DMS 273 treated with DMSO at 0.1 percent for 48 hours (cell line): ENCODE results near the gene MINK1.
"Not testable (repeated sequence)": the region's sequence is repeated elsewhere in the genome, so short reads cannot be mapped to it uniquely, and the experiment has no call there.

Experiments used
- DNase-seq: peaks from one replicate; lab custom pipeline; 2025; lab: John Stamatoyannopoulos, UW

Gene MINK1

DNA sequence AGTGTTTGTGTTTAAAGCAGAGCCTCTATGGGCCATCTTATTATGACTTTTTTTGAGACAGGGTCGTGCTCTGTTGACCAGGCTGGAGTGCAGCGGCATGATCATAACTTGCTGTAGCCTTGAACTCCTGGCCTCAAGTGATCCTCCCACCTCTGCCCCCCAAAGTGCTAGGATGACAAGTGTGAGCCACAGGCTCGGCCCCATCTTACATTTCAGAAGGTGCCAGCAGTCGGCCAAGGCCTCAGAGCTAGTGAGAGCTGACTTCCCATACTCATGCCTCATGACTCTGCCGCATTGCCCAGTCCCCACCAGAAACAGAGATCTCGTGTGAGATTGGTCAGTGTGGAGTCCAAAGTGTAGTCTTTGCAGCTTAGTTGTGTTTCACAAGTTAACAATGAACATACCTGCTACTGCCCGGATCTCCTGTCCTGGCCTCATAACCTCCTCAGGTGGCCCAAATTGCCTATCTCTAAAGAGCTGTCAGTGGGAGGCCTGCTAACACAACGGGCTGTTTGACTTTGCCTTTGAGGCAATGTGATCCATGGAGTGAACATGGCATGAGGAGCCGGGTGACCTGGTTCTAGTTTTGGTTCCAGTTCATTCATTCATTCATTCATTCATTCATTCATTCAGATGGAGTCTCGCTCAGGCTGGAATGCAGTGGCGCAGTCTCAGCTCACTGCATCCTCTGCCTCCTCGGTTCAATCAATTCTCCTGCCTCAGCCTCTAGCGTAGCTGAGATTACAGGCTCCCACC is 13.7 kb downstream of the MINK1 start:
- no peak for DNase-seq

DNA sequence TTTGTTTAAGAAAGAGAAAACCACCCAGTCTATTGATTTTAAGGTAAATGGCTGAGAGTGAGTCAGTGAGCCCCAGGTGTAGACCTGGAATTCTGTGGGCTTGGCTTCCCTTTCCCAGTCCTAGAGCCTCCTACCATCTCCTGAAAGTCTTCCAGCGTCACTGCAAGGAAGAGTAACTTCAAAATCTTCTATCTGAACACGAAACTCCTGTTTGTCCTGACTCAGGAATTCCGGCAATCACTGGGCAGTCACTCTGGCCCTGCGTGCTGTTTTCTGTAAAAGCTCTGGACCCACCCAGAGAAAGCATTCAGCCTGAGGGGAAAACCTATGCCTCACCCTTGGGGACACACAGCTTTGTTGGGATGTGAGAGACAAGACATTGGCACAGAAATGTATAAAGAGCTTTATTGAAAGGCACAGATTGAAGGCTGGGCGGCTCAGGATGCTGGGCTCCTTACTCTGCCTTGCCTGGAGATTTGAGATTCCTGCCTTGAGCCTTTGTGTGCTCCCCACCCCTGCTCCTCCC is 15.9 kb downstream of the MINK1 start:
- no peak for DNase-seq

DNA sequence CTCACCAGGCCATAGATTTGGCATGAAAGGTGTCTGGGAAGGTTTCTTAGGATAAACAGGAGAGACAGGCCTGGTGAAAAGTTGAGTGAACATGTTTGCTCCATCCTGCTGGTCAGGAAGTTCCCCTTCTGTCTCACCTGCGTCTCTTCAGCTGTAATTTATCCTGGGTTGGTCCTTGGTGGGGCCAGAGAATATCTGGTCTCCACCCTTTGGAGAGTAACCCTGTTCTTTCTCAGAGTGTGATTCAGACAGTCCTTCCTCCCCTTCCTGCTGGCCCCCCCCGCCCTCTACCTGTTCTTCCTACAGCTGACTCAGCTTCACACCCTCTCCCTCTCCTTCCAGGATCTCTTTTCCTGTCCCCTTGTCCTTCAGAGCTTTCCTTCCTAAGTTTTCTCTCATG is 17.1 kb downstream of the MINK1 start:
- DNase-seq = no peak

DNA sequence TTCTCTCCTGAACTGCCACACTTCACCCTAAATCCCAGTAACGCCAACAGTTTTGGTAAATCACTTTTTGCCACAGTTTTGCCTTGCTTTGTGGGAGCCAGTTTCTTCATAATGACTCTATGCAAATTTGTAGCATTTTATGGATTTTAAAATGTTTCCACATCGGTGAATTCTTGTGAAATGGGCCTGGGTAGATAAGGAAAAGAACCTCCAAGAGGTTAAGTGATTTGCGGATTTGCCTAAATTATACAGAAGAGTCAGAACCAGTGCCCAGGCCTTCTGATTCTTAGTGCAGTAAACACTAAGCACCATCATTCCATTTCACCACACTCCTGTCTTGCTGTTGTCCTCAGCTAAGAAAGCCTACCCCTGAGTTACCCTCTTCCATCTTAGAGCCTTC is 17.9 kb downstream of the MINK1 start:
- no peak for DNase-seq

DNA sequence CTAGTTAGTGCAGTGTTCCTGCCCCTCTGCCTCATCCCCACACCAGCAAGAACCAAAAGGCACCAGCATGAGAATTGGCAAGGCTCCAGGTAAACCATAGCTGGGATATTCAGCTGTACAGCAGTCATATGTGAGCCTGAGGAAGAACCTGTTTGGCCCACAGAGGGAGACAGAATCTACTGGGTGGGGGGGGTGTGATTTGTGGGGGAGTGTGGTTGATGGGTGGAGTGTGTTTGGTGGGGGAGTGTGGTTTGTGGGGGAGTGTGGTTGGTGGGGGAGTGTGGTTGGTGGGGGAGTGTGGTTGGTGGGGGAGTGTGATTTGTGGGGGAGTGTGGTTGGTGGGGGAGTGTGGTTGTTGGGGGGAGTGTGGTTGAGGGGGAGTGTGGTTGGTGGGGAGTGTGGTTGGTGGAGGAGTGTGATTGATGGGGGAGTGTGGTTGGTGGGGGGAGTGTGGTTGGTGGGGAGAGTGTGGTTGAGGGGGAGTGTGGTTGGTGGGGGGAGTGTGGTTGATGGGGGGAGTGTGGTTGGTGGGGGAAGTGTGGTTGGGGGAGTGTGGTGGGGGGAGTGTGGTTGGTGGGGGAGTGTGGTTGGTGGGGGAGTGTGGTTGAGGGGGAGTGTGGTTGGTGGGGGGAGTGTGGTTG is 19.5 kb downstream of the MINK1 start:
- no peak for DNase-seq

DNA sequence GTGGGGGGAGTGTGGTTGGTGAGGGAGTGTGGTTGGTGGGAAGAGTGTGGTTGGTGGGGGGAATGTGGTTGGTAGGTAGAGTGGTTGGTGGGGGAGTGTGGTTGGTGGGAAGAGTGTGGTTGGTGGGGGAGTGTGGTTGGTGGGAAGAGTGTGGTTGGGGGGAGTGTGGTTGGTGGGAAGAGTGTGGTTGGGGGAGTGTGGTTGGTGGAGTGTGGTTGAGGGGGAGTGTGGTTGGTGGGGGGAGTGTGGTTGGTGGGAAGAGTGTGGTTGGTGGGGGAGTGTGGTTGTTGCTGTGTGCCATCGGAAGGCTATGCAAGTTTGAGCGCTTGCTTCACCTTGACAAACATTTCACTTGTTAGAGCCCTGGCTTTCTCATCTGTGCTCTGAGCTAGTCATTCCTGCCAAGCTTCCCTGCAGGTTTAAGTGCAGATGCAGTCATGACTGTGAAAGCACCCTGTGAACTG is 20.1 kb downstream of the MINK1 start:
- no peak for DNase-seq

DNA sequence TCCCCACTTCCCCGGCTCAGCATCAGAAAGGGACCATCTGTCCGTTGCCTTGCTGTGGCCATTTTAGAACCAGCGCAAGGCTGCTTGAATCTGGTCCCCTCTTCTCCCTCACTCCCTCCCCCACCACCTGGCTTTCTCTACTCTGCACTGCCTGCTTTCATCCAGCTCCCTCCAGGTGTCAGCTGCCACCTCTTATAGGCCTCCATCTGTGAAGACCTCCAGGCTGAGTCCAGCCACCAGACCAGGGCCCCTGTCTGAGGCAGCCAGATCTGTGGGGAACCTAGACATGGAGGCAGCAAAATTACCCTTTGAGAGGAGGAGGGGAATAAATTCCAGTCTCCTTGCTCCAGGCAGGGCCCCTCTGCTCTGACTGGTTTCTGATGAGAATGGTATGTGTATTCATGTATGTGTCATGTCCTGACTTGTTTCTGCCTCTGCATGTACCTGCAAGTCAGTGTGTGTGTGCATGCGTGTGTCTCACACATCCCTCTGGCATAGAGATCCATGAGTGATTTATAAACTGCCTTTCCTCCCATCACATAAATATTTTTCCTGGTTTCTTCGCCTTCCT is 21.1 kb downstream of the MINK1 start:
- DNase-seq = no peak

DNA sequence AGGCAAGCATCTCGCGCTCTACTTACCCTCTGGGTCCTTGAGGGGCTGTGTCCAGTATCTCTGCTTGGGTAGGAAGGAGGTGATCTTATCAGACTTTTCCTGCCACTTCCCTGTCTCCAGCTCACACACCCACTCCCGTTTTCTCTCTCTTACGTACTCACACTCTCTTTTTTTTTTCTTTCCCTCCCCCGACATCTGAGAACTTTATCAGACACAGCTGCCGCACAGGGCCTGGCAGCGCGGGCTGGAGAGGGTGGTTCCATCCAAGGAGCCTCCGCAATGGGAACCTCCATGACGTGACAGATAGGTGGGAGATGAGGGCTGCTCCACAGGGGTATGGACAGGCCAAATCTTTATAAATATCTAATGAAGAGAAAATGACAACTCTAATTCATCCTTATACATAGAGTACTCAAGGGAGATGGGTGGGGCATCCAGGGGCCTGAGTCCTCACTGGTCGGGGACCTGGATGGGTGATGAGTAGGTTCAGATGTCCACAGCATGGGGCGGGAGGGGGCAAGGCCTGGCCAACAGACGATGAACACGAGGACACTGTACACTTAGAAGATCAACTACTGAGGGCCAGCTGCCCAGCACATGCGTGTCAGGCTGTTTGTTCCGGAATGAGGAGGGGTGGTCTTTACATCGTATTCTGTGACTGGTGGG is 23.3 kb downstream of the MINK1 start:
- DNase-seq = no peak

DNA sequence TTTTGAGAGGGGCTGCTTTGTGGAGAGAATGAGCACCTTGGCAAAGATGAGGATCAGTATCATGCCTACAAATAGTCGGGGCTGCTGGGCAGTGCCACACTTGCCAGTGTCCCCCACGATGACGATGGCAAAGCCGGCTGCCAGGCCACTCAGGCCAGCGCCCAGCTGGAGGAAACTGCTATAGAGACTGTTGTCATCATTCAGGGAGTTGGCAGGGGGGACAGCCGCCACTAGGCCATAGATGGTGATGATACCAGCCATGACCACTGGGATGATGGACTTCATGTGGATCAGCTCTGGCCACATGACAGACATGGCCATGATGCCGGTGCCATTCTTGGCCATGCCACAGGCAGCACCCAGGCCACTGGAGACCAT is 23.8 kb downstream of the MINK1 start:
- DNase-seq = no peak

DNA sequence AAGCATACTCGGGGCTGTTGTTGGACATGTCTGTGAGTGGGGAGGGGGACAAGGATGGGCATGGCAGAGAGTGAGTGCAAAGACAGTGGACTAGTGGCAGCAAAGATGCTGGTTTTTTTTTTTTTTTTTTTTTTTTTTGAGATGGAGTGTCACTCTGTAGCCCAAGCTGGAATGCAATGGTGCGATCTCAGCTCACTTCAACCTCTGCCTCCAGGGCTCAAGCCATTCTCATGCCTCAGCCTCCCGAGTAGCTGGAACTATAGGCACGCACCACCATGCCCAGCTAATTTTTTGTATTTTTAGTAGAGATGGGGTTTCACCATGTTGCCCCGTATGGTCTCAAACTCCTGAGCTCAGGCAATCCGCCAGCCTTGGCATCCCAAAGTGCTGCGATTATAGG is 24.2 kb downstream of the MINK1 start:
- DNase-seq = not testable (repeated sequence)

DNA sequence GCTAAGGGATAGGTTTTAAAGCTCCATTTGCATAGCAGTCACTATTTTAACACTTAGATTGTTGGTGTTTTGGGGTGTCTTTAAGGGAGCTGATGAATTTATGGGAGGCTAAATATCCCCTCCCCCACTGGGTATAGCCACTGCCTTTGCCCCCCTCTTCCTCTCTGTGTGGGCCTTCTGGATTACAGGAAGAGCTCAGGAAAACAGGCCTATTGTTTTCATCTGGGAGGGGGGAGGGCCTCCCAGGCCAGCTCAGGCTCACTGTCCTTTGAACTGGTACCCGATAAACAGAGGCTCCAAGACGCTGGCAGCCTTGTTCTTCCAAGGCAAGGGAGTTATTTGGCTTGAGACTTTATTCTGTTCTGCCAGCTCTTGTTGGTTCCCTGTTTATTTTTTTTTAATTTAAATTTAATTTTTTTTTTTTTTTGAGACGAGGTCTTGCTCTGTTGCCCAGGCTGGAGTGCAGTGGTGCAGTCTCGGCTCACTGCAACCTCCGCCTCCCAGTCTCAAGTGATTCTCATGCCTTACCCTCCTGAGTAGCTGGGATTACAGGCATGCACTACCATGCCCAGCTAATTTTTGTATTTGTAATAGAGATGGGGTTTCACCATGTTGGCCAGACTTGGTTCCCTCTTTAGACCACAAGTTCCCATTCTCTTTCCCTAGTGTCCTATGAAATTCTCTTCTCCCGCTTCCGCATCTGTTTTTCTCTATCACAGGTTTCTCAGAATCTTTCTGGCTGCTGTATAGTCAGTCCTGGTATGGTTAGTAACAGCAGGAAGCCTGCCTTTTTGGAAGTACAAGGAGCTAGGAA is 25.1 kb downstream of the MINK1 start:
- no peak for DNase-seq

DNA sequence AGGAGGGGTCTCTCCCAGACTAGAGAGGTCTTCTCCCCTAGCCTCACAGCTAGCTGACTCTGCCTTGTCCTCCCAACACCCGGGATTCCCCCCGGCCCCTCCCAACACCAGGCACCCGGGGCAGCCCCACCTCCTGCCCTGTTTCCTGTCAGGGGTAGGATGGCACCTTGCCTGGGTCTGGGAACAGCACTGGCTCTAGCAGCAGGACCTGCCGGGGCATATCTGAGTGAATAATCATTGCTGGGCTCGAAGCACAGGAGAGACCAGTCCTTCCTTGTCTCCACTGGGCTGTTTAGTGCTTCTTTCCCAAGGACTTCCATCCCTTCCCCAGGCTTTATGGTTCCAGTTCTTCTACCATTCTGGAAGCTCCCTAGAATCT is 25.7 kb downstream of the MINK1 start:
- DNase-seq = no peak

DNA sequence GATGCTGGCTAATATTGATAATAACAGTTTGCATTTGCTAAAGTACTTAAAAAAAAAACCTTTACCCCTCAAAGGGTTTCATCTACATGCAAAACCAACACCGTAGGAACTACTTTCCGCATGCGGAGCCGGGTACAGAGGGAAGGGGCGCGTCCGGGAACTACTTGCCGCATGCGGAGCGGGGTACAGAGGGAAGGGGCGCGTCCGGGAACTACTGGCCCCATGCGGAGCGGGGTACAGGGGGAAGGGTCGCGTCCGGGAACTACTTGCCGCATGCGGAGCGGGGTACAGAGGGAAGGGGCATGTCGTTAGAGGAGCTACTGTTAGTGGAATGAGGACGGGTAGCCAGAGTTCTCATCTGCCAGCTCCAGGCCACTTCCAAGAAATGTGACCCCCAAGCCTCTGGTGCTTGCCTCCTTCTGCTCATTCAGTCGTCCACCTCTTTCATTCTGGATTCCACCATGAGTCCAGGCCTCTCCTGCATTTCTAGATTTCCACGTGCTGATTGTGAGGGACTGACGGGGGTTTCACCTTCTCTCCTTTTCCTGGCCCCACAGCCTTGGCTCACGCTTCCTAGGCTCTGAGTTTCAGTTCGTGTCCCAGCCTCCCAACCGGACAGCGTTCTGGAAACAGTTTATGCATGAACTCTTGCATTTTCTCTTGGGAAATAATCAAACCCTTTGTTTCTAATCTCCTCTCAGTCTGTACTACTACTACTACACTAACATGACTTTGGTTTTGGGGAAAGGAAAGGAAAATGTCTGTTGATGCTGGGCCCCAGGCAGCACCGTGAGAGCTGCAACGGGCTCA is 26.9 kb downstream of the MINK1 start:
- DNase-seq = no peak

DNA sequence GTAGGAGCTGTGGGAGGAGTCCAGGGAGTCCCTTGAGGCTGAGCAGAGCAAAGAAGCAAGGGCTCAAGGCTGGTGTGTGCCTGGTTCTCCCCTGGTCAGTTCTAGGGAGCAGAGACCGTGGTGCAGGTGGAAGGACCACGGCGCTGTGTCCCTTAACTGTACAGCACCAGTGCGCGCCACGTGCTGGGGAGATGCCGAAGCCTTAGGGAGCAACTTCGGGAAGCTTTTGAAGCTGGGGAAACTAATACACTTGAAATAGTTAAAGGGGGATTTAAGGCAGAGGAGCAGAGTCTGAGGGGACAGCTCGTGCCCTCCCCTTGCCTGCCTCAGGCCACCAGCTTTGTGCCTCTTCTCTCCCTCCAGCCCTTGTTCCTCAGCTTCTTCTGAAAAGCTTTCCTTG is 27.5 kb downstream of the MINK1 start:
- no peak for DNase-seq

DNA sequence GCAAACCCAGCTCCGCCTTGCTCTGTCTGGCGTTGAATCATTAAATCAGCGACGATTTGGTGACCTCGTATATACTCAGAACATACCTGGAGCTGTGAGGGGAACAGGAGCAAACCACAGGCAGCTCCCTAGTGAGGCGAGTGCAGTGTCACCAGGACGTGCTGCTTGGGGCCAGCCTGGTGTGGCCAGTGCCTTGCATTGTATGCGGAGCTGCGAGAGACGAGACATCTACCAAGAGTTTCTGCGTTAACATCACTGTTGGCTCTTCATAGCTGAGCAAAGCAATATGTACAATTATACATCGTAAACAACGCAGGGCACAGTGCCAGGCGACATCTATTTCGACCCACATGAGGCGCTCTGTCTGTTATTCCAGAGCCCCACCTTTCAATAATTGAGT is 27.9 kb downstream of the MINK1 start:
- no peak for DNase-seq

DNA sequence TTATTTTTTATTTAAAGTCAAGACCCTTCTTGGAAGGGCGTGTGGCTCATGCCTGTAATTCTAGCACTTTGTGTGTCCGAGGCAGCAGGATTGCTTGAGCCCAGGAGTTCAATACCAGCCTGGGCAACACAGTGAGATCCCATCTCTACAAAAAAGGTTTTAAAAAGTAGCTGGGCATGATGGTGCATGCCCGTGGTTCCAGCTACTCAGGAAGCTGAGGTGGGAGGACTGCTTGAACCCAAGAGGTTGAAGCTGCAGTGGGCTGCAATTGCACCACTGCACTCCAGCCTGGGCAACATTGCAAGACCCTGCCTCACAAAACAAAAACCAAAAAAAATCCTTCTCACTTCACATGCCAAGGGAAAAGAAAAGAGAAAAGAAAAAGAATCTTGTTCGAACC is 29.6 kb downstream of the MINK1 start:
- no peak for DNase-seq

DNA sequence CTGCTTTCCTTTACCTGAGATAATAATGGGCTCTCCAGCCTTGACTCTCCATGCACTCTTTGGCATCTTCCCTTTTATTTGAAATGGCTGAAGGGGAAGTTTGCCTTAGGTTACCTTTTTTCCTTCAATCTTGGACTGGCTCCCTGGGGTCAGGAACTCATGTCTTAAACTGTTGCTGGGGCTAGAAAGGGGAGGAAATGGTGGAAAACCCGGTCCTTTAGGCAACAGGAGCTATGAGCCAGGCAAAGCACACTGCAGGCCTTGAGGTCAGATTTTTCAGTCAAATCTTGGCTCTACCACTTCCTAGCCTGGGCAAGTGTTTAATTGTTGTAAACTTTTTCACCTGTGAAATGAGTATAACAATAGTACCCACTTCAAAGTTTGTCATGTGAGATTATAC is 30.2 kb downstream of the MINK1 start:
- DNase-seq = no peak

DNA sequence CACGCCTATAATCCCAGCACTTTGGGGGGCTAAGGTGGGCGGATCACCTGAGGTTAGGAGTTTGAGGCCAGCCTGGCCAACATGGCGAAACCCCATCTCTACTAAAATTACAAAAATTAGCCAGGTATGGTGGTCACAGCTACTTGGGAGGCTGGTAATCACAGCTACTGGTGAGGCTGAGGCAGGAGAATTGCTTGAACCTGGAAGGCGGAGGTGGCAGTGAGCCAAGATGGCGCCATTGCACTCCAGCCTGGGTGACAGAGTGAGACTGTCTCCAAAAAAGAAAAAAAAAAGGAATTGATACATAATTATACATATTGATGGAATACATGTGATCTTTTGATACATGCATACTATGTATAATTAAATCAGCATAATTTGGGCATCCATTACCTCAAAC is 34.4 kb downstream of the MINK1 start:
- not testable (repeated sequence) for DNase-seq

DNA sequence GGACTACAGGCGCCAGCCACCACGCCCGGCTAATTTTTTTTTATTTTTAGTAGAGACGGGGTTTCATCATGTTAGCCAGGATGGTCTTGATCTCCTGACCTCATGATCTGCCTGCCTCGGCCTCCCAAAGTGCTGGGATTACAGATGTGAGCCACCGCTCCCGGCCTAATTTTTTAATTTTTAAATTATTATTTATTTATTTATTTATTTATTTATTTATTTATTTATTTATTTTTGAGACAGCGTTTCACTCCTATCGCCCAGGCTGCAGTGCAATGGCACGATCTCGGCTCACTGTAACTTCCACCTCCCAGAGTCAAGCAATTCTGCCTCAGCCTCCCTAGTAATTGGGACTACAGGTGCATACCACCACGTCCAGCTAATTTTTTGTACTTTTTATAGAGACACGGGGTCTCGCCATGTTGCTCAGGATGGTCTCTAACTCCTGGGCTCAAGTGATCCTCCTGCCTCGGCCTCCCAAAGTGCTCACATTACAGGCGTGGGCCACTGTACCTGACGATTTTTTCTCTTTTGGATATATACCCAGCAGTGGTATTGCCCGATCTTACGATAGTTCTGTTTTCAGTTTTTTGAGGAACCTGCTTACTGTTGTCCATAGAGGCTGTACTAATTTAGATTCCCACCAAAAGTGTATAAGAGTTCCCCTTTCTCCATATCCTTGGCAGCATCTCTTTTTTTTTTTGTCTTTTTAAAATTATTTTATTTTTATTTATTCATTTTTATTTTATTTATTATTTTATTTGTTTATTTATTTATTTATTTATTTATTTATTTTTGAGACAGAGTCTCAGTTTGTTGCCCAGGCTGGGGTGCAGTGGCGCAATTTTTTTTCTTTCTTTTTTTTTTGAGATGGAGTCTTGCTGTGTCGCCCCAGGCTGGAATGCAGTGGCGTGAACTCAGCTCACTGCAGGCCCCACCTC is 36.2 kb downstream of the MINK1 start:
- not testable (repeated sequence) for DNase-seq

DNA sequence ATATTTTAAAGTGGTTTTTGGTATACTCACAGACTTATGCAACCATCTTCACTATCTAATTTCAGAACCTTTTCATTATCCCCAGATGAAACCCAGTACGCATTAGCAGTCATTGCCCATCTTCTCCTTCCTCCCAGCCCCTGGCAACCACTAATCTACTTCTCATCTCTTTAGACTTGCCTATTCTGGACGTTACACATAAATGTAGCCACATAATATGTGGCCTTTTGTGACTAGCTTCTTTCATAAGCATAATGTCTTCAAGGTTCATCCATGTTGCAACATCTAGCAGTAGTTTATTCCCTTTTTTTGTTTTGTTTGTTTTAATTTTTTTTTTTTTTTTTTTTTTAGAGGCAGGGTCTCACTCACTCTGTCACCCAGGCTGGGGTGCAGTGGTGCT is 37.7 kb downstream of the MINK1 start:
- DNase-seq = no peak
